ENCODE measurements around the gene CCDC47. TPM values are rescaled to one million over a fixed set of nuclear protein-coding genes. Genes with fewer than 3 reads are reported as not detected.

The CCDC47 gene
- total RNA-seq, 6 experiments from 2014 or later: 45.7 to 69.9 (median 63.6) TPM

DNA sequence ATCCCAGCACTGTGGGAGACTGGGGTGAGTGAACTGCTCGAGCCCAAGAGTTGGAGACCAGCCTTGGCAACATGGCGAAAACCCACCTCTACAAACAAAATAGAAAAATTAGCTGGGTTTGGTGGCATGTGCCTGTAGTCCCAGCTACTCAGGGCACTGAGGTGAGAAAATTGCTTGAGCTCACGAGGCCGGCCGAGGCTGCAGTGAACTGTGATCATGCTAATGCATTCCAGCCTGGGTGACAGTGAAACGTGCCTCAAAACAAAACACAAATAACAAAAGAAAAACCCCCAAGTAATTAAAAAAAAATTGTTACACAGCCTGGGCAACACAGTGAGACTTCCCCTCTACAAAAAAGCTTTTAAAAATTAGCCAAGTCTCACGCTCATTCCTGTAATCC is 5.0 kb downstream of the CCDC47 start:
- peaks cover 0 to 16% (median 0%) of the 10 kb centered on the region in 4 donors for H3K4me1 ChIP-seq
- intact Hi-C loops (cut with DNase I): no loop called here
- H3K4me3 ChIP-seq: no peak overlapping the region
- DNase-seq: no peak
- no peak for TF ChIP-seq POLR2A (IDR thresholded peaks at IDR 0.05)
- TF ChIP-seq, protein P1, sequence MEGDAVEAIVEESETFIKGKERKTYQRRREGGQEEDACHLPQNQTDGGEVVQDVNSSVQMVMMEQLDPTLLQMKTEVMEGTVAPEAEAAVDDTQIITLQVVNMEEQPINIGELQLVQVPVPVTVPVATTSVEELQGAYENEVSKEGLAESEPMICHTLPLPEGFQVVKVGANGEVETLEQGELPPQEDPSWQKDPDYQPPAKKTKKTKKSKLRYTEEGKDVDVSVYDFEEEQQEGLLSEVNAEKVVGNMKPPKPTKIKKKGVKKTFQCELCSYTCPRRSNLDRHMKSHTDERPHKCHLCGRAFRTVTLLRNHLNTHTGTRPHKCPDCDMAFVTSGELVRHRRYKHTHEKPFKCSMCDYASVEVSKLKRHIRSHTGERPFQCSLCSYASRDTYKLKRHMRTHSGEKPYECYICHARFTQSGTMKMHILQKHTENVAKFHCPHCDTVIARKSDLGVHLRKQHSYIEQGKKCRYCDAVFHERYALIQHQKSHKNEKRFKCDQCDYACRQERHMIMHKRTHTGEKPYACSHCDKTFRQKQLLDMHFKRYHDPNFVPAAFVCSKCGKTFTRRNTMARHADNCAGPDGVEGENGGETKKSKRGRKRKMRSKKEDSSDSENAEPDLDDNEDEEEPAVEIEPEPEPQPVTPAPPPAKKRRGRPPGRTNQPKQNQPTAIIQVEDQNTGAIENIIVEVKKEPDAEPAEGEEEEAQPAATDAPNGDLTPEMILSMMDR (IDR thresholded peaks at IDR 0.05): no peak
- no peaks in the 10 kb centered on the region for H3K27me3 ChIP-seq
- peaks cover 0 to 21% (median 4%) of the 10 kb centered on the region in 4 donors for H3K36me3 ChIP-seq
- WGBS (ENCODE audit: insufficient coverage, low coverage, low lambda C conversion rate, missing lambda C conversion rate): 86% methylated on average over 7 of the region's 7 CpGs
- H3K27ac ChIP-seq: no peak overlapping the region
- ATAC-seq: no peak
- H3K9me3 ChIP-seq: no peaks in the 10 kb centered on the region

DNA sequence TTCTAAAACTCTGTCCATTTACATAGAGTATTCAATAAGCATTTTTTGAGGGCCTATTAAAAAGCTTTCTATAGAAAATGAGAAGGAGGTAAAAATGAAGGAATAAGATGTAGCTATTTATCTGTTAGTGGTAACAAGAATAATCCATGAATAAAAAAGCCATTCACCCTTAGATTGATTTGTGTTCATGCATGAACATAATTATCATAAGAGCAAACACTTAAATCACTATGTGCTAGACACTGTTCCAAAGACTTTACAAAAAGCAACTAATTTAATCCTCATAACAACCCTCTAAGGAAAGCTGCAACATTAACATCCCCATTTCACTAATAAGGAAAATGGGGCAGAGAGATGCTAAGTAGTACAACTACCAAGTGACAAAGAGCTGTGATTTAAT is 6.6 kb downstream of the CCDC47 start:
- Histone ChIP-seq H3K27me3 (no peaks in the 10 kb centered on the region), H3K27ac (no peak overlapping the region), H3K36me3 (peaks cover 0 to 31% (median 6%) of the 10 kb centered on the region in 4 donors), H3K4me3 (no peak overlapping the region), H3K4me1 (peaks cover 0 to 19% (median 6%) of the 10 kb centered on the region in 4 donors), H3K9me3 (no peaks in the 10 kb centered on the region)
- DNase-seq: no peak
- intact Hi-C loops (cut with DNase I): no loop called here
- ATAC-seq: no peak
- no peak for TF ChIP-seq POLR2A (IDR thresholded peaks at IDR 0.05)
- TF ChIP-seq, protein P1 (IDR thresholded peaks at IDR 0.05): no peak

DNA sequence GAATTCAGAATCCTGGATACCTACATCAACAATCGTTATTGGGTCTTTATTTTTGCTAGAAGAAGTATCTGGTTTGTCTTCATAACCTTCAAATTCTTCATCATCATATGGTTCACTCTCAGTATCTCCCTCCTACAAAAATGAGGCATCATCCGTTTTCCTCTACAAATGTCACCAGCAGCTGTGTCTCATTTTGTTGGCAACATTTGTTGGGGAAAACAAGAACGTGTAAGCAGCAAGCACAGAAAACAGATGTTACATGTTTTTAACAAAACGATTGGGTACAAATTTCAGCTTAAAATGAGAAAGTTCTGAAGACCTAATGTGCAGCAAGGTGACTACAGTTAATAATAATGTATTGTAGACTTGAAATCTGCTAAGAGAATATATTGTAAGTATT is 8.7 kb downstream of the CCDC47 start:
- WGBS (ENCODE audit: insufficient coverage, low coverage, low lambda C conversion rate, missing lambda C conversion rate): 78% methylated on average over 4 of the region's 4 CpGs
- TF ChIP-seq, protein P1 (IDR thresholded peaks at IDR 0.05): no peak
- no peak for TF ChIP-seq POLR2A (IDR thresholded peaks at IDR 0.05)
- H3K27me3 ChIP-seq: no peaks in the 10 kb centered on the region
- H3K4me1 ChIP-seq: peaks cover 0 to 16% (median 8%) of the 10 kb centered on the region in 4 donors
- H3K4me3 ChIP-seq: no peak overlapping the region
- H3K36me3 ChIP-seq: peaks cover 0 to 47% (median 11%) of the 10 kb centered on the region in 4 donors
- no peak for ATAC-seq
- H3K9me3 ChIP-seq: no peaks in the 10 kb centered on the region
- no peak overlapping the region for H3K27ac ChIP-seq
- intact Hi-C loops (cut with DNase I): no loop called here
- no peak for DNase-seq

DNA sequence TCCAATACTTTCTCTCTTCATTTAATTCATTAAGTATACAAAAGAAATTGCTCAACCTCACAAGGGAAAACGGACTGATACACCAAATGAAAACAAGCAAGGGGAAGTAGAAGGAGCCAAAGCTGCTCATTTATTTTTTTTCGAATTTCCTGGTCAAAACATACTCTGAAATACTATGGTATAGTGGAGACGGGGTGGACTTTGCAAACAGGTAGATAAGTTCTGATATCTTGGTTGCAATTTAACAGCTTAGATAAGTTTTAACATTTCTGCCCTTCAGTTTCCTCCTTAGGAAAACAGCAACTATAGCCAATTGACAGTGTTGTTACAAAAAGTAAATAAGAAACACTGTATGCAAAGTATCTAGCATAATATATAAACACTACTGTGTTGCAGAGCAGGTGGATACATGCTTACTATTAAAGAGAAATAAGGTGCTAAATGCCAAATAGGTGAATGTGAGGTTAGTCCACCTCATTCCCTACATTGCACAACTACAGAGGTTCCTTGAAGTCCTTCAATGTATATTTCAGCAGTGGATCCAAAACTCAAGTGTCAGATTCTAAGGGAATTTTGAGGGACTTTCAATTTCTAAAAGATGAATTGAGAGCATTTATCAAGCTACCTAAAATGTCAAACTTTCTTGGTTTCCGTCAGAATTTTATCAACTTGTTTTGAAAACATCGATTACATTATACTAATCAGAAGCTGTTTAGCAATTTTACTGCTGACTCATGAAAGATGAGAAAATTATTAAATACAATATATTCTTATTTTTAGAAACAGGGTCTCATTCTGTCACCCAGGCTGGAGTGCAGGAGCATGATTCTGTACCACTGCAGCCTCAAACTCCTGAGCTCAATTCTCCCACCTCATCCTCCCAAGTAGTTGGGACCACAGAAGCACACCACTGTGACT is 11.0 kb downstream of the CCDC47 start:
- no peak for DNase-seq
- no peaks in the 10 kb centered on the region for H3K9me3 ChIP-seq
- peak in 3 of 4 donors; percentile 46 to 79 (median 68) for ATAC-seq
- peaks cover 0 to 47% (median 11%) of the 10 kb centered on the region in 4 donors for H3K36me3 ChIP-seq
- intact Hi-C loops (cut with DNase I): no loop called here
- H3K27me3 ChIP-seq: no peaks in the 10 kb centered on the region
- peak overlapping the region in 1 of 3 donors; percentile 4 for H3K27ac ChIP-seq
- peaks cover 0 to 25% (median 8%) of the 10 kb centered on the region in 4 donors for H3K4me1 ChIP-seq
- WGBS (ENCODE audit: insufficient coverage, low coverage, low lambda C conversion rate, missing lambda C conversion rate): 35% methylated on average over 5 of the region's 5 CpGs
- TF ChIP-seq, protein P1 (IDR thresholded peaks at IDR 0.05): no peak
- H3K4me3 ChIP-seq: no peak overlapping the region

Measured in right lobe of liver (tissue), 6 donors.